ENCODE data around the gene TUBA4B. TPM values are rescaled to one million over a fixed set of nuclear protein-coding genes. Genes with fewer than 3 reads are reported as not detected.

The TUBA4B gene
- not detected for total RNA-seq

DNA sequence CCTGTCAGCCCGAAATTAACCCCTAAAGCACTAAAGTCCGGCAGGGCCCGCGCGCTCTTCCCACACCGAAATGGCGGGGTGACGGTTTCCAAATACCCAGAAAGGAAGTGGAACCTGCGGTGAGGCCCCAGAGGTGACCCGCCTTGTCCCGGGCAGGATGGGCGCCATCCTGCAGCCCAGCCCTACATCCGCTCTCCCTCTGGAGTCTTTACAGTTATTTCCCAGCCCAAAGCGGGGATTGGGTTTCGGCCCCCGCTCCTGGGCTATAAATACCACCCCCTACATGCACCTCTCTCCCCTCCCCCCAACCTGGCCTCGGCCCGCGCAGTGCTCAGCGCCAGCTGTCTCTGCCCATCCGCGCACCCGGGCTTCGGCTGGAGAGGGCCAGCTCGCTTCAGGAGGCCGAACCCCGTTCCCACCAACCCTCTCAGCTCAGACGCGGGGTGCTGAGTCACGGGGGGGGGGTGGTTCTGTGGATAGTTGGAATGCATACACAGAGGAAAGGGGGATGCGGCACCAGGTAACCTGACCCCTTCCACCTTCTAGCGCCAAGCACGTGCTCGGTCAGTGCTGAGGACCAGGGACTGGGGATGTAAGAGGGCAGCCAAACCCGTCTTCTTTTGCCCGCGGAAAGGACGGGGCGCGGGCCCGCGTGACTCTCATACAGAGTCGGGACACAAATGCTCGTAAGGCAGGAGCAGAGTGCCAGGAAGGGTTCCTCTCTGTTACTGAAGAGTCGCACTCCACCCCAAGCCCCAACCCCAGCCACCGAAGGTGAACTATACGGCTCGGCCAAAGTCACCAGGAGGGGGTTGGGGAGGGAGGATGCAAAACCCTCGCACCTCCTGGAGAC, at the start of gene TUBA4B:
TUBA4B (plus strand) TSS at position 344 of the 853 bp plus-strand sequence; CDS start at position 509, 165 bp downstream.
- CTCF ChIA-PET, result interaction anchor here (0.6 to 6.4 kb wide), 7 partner anchors 14 to 273 kb away, joined by 3 to 56 read pairs (median 5); partner anchors contain the start of genes ANKZF1, ATG9A, DNAJB2 and NHEJ1
- POLR2A ChIA-PET, result interaction anchor here (0.5 to 5.1 kb wide), 17 partner anchors 8 to 853 kb away, joined by 3 to 57 read pairs (median 8); partner anchors contain the start of genes ABCB6, ANKZF1, ATG9A and CTDSP1

DNA sequence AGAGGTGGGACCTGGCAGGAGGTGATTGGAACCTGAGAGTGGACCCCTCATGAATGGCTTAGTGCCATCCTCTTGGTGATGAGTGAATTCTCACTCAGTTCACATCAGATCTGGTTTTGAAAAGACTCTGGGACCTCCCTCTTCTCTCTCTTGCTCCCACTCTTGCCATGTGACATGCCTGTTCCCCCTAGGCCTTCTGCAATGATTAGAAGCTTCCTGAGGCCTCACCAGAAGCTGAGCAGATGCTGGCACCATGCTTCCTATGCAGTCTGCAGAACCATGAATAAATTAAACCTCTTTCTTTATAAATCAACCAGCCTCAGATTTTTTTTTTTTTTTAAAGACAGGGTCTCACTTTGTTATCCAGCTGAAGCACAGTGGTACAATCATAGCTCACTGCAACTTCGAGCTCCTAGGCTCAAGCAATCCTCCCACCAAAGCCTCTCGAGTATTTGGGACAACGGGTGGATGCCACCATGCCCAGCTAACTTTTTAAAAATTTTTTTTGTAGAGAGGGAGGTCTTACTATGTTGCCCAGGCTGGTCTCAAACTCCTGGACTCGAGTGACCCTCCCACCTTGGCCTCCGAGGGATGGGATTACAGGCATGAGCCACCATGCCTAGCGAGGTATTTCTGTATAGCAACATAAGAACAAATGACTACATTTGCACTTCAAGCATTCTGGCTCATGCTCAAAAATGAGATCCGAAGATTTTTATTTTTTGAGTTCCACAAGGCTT, 48.4 kb upstream of the TUBA4B start:
- CTCF ChIA-PET, result interaction anchor here (2.2 kb wide), 1 partner anchor 90 kb away, joined by 6 read pairs; no protein-coding TSS in a partner anchor
- POLR2A ChIA-PET, result interaction anchor here (0.7 kb wide), 2 partner anchors 49 to 638 kb away, joined by 4 to 5 read pairs; partner anchors contain the start of gene TUBA4A

DNA sequence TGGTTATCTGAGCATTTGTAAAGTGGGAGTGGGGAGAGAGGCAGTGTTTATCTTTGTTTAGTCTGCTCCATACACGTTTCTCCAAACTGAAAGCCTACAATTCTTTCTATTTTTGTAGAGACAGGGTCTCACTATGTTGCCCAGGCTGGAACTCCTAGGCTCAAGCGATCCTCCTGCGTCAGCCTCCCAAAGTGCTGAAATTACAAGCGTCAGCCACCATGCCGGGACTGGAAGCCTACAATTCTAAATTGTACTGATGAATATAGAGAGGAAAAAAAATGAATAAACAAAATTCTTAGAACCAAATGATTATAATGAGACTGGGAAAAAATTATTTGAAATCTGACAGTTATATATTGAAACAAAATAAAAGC, 47.9 kb upstream of the TUBA4B start:
- CTCF ChIA-PET, result interaction anchor here (1.4 kb wide), 1 partner anchor 28 kb away, joined by 7 read pairs; the partner anchor contains the start of gene CNPPD1
- POLR2A ChIA-PET, result interaction anchor here (0.7 to 2.9 kb wide), 3 partner anchors 16 to 49 kb away, joined by 4 to 18 read pairs (median 4); partner anchors contain the start of genes ANKZF1, ATG9A and TUBA4A

DNA sequence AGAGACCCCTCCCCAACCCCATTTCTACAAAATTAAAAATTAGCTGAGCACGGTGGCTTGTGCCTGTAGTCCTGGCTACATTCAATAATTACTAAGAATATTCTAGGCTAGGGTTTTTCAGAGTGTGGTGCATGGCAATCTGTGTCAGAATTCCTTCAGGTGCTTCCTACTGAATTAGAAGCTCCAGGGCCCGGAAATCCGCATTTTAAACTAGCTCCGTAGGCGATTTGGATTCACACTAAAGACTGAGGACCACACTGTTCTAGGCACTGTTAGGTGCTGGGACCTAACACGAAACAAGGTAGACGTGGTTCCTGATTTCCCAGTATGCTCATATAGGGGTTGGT, 47.1 kb upstream of the TUBA4B start:
- POLR2A ChIA-PET, result interaction anchor here (0.6 to 2.9 kb wide), 16 partner anchors 13 to 213 kb away, joined by 3 to 18 read pairs (median 6); partner anchors contain the start of genes ABCB6, ANKZF1, ATG9A and CNPPD1

DNA sequence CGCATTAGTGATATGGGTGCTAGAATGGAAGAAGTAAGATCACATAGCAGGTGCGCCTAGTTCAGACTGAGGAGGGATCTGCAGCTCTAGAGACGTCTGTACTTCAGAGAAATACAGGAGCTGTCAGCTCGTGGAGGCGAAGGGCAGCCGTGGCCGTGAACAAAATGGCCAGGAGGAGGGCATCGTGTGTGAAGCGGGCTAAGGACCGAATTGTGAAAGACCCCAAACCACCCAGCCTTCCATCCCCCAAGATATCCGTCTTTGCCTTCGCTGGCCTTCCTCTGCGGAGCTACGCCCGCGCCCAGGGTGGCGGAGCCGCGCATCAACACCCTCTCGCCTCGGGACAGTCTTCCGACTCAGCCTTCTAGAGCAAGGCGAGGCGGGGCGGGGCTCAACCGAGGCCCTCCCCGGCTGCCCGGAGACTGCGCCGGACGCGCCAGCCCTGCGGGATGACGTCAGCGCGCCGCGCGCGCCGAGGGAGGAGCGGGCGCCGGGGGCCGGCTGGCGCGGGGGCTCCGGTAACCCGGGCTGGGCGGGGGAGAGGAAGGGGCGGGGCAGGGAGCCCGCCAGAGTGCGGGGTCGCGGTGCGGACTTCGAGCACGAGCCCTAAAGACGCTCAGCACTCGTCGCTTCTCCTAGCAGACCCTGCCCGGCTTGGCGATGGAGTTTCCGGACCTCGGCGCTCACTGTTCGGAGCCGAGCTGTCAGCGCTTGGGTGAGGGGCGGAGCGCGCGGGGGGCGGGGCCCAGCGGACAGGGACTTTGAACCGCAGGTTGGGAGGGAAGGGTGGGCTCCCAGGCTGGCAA, 46.5 kb upstream of the TUBA4B start, which contains the start of gene ZFAND2B:
ZFAND2B (plus strand) TSS at position 455 of the 806 bp plus-strand sequence; CDS start at position 661, 206 bp downstream.
- ChIA-PET CTCF (interaction anchor here (0.6 to 1.4 kb wide), 10 partner anchors 11 to 148 kb away, joined by 3 to 7 read pairs (median 4); partner anchors contain the start of genes CNPPD1 and SLC23A3), POLR2A (interaction anchor here (0.6 to 2.9 kb wide), 17 partner anchors 12 to 213 kb away, joined by 3 to 18 read pairs (median 6); partner anchors contain the start of genes ABCB6, ANKZF1, ATG9A and CNPPD1)

More for the DNA sequence above, 47.1 kb upstream of the TUBA4B start:
- CTCF ChIA-PET, result interaction anchor here (0.6 to 1.4 kb wide), 9 partner anchors 12 to 147 kb away, joined by 3 to 7 read pairs (median 4); partner anchors contain the start of genes CNPPD1 and SLC23A3

DNA sequence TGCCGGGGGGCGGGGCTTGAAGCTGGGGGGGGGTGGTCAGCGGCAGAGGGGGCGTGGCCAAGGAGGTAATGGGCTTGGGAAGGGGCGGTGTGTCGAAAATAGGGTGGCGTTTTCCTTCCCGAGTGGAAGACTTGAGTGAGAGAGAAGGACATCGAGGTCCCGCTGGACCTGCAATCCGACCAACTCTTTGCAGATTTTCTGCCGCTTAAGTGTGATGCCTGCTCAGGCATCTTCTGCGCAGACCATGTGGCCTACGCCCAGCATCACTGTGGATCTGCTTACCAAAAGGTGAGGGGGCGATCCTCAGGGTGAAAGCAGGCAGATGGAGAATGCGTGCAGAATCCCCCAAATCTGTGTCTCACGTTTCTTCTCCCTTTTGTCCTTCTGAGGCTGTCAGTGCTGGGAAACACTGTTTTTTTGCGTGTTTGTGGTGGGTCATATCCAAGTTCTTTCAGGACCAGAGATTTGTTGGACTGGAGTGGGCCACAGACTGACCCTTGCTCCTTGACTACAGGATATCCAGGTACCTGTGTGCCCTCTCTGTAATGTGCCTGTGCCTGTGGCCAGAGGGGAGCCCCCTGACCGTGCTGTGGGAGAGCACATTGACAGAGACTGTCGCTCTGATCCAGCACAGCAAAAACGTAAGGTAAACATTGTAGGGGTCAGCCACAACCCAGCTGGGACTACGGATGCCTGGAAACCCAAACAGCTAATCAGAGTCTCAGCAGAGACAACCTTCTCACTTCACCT, 45.7 kb upstream of the TUBA4B start:
- POLR2A ChIA-PET, result interaction anchor here (0.6 to 2.9 kb wide), 11 partner anchors 11 to 47 kb away, joined by 3 to 18 read pairs (median 7); partner anchors contain the start of genes ABCB6, ANKZF1, ATG9A and CNPPD1
- CTCF ChIA-PET, result interaction anchor here (1.1 to 1.9 kb wide), 4 partner anchors 10 to 88 kb away, joined by 5 to 9 read pairs (median 7); no protein-coding TSS in a partner anchor

DNA sequence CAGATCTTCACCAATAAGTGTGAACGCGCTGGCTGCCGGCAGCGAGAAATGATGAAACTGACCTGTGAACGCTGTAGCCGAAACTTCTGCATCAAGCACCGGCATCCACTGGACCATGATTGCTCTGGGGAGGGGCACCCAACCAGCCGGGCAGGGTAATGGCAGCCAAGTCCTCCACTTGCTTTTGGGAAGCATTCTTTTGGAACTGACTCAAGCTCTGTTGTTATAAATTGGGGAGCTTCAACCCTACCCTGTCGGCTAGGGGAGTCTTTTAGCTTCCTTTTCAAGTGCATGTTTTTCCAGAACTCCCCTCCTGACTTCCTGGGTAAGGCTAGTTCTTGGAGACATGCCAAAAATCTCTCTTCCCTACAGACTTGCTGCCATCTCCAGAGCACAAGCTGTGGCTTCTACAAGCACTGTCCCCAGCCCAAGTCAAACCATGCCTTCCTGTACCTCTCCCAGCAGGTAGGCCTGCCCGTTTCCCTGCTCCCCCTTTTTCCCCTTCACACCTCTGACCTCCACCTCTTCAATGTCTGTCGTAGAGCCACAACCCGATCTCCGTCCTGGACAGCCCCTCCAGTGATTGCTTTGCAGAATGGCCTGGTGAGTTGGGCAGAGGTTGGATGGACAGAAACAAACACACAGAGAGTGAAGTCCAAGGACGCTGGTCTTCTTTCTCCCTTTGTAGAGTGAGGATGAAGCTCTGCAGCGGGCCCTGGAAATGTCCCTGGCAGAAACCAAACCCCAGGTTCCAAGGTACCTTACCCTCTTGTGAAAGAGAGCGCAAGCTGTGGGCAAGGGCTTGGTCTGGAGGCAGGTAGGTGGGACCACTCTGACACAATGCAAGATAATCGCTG, 44.9 kb upstream of the TUBA4B start:
- ChIA-PET CTCF (interaction anchor here (0.6 to 1.9 kb wide), 4 partner anchors 9 to 48 kb away, joined by 3 to 9 read pairs (median 6); partner anchors contain the start of gene NHEJ1), POLR2A (interaction anchor here (0.6 to 2.9 kb wide), 5 partner anchors 8 to 33 kb away, joined by 4 to 18 read pairs (median 7); partner anchors contain the start of genes ABCB6, ANKZF1, ATG9A and CNPPD1)

DNA sequence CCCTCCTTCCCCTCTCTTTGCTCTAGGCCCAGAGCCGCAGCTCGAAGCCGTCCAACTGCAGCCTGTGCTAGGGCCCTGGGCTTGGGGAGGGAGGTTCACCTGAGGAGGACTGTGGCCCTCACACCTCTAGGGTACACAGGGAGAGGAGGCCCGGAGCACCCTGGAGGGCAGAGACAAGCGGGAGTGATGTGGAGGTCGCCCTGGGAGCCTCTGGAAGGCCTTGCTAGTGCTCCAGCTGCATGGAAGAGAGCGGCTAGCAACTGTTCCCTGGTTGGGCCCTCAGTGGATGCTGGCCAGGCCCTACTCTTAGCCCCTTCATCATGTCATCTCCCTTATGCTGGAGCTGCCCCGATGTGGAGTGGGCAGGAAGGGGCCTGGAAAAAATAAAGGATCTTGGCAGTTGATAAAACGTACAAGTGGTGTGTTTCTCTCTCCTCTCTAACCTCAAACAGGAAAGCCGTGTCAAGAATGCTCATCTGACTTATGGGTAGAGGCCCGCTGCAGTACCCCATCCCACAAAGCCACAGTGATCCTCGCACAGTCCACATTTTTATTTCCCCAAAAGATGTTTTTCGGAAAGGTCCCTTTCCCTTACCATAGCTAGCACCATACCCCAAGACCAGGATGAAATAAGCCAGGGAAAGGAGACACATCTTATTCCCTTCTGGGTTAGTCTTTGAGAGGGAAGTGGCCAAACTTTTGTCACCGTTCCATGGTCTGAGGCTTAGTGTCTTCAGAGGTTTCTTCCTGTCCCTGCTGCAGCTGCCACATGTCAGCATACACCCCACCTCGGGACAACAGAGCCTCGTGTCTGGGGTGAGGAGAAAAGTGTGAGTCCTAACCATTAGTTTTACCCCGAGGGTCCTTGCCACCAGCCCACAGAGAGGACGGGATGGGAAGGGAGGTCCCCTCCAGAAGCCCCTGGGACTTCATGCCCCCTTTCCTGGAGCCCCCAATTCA, 43.5 kb upstream of the TUBA4B start:
- CTCF ChIA-PET, result interaction anchor here (0.9 to 1.9 kb wide), 3 partner anchors 8 to 49 kb away, joined by 5 to 9 read pairs (median 7); partner anchors contain the start of gene NHEJ1
- POLR2A ChIA-PET, result interaction anchor here (0.6 to 2.3 kb wide), 6 partner anchors 9 to 317 kb away, joined by 4 to 7 read pairs (median 4); partner anchors contain the start of gene ABCB6

DNA sequence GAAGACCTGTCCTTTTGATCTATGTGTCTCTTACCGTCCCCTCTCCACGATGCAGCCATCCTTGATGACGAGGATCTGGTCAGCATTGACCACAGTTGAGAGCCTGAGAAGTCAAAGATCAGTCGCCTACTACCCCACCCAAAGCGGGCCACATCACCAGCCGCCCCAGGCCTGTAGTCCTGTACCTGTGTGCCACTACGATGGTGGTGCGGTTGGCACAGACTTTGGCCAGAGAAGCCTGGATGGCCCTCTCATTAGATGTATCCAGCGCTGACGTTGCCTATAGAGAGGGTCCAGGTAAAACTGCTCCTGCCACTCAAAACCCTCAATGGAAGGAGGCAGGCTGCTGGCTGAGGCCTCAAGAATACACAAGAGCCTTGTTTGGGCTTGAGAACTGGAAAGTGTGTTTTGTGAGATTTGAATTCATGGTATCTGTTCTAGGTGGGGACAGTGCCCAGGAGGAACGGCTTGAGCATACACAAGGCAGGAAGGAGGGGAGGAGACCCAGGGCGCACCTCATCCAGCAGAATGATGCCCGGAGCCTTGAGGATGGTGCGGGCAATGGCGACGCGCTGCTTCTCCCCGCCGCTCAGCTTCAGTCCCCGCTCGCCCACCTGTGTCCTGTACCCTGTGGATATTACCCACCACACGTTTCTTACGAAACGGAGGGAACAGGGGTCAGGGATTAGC, 42.7 kb upstream of the TUBA4B start:
- CTCF ChIA-PET, result interaction anchor here (0.7 to 1.5 kb wide), 2 partner anchors 180 to 230 kb away, joined by 3 to 4 read pairs; no protein-coding TSS in a partner anchor
- POLR2A ChIA-PET, result interaction anchor here (0.6 to 1.0 kb wide), 2 partner anchors 40 to 173 kb away, joined by 3 to 4 read pairs; no protein-coding TSS in a partner anchor

DNA sequence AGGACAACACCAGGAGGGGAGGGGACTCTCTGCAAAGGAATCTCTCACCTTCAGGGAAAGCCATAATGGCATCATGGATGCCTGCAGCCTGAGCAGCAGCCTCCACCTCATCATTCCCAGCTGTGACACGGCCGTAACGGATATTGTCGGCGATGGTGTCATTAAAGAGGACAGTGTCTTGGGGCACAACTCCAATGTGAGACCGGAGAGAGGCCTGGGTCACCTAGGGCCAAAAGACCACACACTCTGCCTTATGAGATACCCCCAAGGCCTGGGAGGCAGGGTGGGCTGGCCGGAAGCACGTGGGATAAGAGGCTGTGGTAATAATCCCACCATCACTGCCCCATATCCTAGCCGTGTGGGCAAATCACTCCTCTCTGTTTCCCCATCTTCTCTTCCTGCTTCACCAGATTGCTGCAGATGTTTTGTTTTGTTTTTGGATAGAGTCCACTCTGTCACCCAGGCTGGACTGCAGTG, 42.1 kb upstream of the TUBA4B start:
- ChIA-PET POLR2A (interaction anchor here (0.6 to 1.4 kb wide), 4 partner anchors 34 to 67 kb away, joined by 3 to 4 read pairs (median 4); partner anchors contain the start of genes GLB1L, NHEJ1 and STK16), CTCF (interaction anchor here (0.7 to 2.5 kb wide), 14 partner anchors 10 to 361 kb away, joined by 3 to 9 read pairs (median 3); partner anchors contain the start of genes OBSL1 and SLC23A3)

DNA sequence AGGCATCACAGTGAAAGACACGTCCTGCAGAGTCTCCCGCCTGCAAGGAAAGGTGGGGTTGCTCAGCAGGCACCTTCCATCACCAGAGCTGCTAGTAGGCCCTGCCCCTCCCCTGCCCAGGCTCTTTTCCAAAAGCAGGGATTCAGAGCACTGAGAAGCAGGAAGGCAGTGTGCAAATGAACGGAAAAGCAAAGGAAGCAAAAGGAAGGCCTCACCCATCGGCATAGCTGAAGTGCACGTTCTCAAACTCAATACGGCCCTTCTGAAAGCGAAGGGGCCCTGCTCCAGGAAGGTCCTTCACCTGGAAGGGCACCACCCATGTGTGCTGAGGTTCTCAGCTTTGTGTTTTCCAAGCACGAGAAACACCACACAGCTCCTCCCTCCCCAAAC, 40.0 kb upstream of the TUBA4B start:
- CTCF ChIA-PET, result interaction anchor here (0.6 to 2.5 kb wide), 5 partner anchors 15 to 82 kb away, joined by 3 to 9 read pairs (median 5); no protein-coding TSS in a partner anchor
- POLR2A ChIA-PET, result no interaction called here

DNA sequence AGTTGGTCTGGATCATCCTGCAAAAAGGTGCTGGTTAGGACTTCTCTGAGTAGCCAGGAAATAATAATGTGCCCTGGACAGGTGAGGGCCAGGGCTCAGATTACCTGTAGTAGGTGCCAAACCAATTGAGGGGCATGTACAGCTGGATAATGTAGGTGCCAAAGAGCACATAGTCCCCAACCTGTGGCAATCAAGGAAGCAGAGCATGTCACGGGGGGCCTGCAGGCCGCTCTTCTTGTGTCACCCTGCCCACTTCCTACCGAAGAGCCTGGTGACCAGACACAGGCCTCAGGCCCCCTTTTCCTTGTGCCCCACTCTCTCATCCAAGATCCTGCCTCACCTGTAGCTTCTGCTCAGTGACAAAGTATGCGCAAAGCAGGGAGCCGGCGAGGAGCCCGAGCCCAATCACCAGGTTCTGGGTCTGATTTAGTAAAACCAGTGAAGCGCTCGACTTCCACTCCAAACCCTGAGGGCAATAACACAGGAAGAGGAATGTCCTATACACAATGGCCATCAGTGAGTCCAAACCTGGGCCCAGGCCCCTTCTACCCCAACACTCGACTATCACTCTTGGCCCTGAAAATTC, 39.5 kb upstream of the TUBA4B start:
- ChIA-PET POLR2A (no interaction called here), CTCF (interaction anchor here (0.6 to 2.5 kb wide), 5 partner anchors 15 to 81 kb away, joined by 3 to 9 read pairs (median 5); no protein-coding TSS in a partner anchor)

DNA sequence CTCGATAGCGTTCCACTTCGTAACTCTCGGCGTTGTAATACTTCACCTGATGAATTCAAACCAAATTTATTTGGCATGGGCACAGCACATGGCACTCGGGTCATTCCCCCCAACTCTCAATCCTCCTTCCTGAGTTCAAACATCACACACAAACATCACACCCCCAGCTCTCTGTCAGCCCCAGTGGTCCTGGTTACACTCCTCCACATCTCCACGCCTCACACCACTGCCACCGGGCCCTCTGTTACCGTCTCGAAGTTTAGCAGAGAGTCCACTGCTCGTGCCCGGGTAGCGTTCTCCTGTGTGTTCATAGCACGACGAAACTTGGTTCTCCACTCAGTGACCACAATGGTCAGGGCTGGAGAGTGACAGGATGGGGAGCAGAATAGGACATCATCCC, 38.9 kb upstream of the TUBA4B start:
- ChIA-PET POLR2A (interaction anchor here (0.8 kb wide), 1 partner anchor 15 kb away, joined by 3 read pairs; no protein-coding TSS in a partner anchor), CTCF (interaction anchor here (0.7 kb wide), 1 partner anchor 38 kb away, joined by 3 read pairs; no protein-coding TSS in a partner anchor)

Data from activated CD8-positive, alpha-beta memory T cell treated with anti-CD3 and anti-CD28 coated beads for 36 hours (primary cell).